ENCODE data around the gene CPNE7.
"Not testable (repeated sequence)": the region's sequence is repeated elsewhere in the genome, so short reads cannot be mapped to it uniquely, and the experiment has no call there.

Gene CPNE7

GRCh38 chr16:89565506-89566372 is 9.8 kb upstream of the CPNE7 start:
- in situ Hi-C loops (cut with HindIII; ENCODE audit: low pct_ligation_motif_present, low sequenced_read_pairs) = no loop called here
- no peak overlapping the region for H3K27ac ChIP-seq
- DNase-seq = peak; percentile 37
- H3K36me3 ChIP-seq (replicated peaks) = peaks cover 43% of the 10 kb centered on the region
- TF ChIP-seq CTCF (IDR thresholded peaks at IDR 0.05; ENCODE audit: low read depth, low read length, missing control alignments) = peak; percentile 74
- H3K27me3 ChIP-seq (replicated peaks) = no peaks in the 10 kb centered on the region
- H3K4me3 ChIP-seq (ENCODE audit: low read depth, low read length) = peak overlapping the region; percentile 12

GRCh38 chr16:89567656-89568594 is 7.6 kb upstream of the CPNE7 start:
- H3K4me3 ChIP-seq (ENCODE audit: low read depth, low read length) = no peak overlapping the region
- in situ Hi-C loops (cut with HindIII; ENCODE audit: low pct_ligation_motif_present, low sequenced_read_pairs) = no loop called here
- TF ChIP-seq CTCF (IDR thresholded peaks at IDR 0.05; ENCODE audit: low read depth, low read length, missing control alignments) = no peak

GRCh38 chr16:89569506-89570341 is 5.8 kb upstream of the CPNE7 start:
- DNase-seq = no peak
- TF ChIP-seq CTCF (IDR thresholded peaks at IDR 0.05; ENCODE audit: low read depth, low read length, missing control alignments) = no peak
- Histone ChIP-seq H3K27me3 (replicated peaks) (no peaks in the 10 kb centered on the region), H3K27ac (no peak overlapping the region), H3K4me3 (ENCODE audit: low read depth, low read length) (no peak overlapping the region), H3K36me3 (replicated peaks) (peaks cover 3% of the 10 kb centered on the region)
- in situ Hi-C loops (cut with HindIII; ENCODE audit: low pct_ligation_motif_present, low sequenced_read_pairs) = no loop called here

More at GRCh38 chr16:89567656-89568594, 7.6 kb upstream of the CPNE7 start:
- no peaks in the 10 kb centered on the region for H3K27me3 ChIP-seq (replicated peaks)
- no peak for DNase-seq
- H3K27ac ChIP-seq = no peak overlapping the region
- H3K36me3 ChIP-seq (replicated peaks) = peaks cover 21% of the 10 kb centered on the region

- Histone ChIP-seq H3K27me3 (replicated peaks) (no peaks in the 10 kb centered on the region), H3K27ac (no peak overlapping the region), H3K4me3 (ENCODE audit: low read depth, low read length) (no peak overlapping the region), H3K36me3 (replicated peaks) (no peaks in the 10 kb centered on the region)
- no peak for DNase-seq
- TF ChIP-seq CTCF (IDR thresholded peaks at IDR 0.05; ENCODE audit: low read depth, low read length, missing control alignments) = no peak
- in situ Hi-C loops (cut with HindIII; ENCODE audit: low pct_ligation_motif_present, low sequenced_read_pairs) = no loop called here
Measured at GRCh38 chr16:89570342-89570923, 5.1 kb upstream of the CPNE7 start.

GRCh38 chr16:89570983-89571598 is 4.5 kb upstream of the CPNE7 start:
- H3K4me3 ChIP-seq (ENCODE audit: low read depth, low read length); H3K27me3 ChIP-seq (replicated peaks); in situ Hi-C loops (cut with HindIII; ENCODE audit: low pct_ligation_motif_present, low sequenced_read_pairs): not testable (repeated sequence)

More at GRCh38 chr16:89570983-89571598, 4.5 kb upstream of the CPNE7 start:
- not testable (repeated sequence) for H3K27ac ChIP-seq; H3K36me3 ChIP-seq (replicated peaks); DNase-seq

Data from brain microvascular endothelial cell (primary cell).